GM19025 (cell line): Measurements from ENCODE around the gene MACROD2.

ENCODE experiments used
- ATAC-seq: cut with Tn5 transposase; IDR thresholded peaks from one replicate; pipeline ENCODE4 v1.9.1; 2021; ENCODE audit warnings: mild to moderate bottlenecking, low read depth, moderate library complexity; ENCODE audit not compliant: unreplicated experiment

MACROD2 gene

GRCh38 chr20:16057651-16058050 lies 2062.3 kb downstream of the MACROD2 start:
- ATAC-seq = no peak

DNA sequence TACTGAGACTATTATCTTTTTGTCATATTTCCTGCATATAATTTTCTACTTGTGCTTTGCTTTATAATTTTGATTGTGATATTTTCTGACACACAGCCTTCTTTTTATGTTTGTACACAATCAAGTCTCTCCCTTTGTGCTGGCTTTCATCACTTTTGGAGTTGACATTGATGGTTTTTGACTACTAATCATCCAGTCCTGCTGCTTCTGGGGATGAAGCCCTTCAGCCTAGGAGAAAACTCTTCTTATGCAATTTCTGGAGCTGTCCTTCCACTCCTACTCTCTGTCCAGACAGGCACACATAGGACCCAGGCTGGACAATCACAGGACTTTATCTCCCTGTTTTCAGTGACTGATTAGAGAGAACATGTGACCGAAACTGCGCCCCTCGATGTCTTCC lies 2063.0 kb downstream of the MACROD2 start:
- ATAC-seq = no peak

DNA sequence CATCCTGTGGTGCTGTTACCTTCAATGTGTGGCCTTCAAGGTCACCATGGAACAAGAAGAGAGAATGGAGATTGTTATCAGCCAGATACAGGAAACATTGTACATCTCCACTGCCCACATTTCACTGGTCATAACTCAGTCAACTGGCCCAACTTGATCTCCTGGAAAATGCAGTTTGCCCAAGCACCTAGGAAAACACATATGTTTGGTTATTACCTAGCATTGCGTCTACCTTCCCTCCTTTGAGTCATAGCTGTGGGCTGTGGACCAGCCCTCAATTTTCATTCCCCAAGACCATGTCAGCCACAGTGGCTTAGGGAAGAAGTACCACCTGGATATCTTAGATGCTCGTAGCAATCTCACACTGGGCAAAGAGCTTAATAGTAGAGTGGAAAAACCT lies 2064.5 kb downstream of the MACROD2 start:
- ATAC-seq = no peak

GRCh38 chr20:16061351-16061750 lies 2066.0 kb downstream of the MACROD2 start:
- no peak for ATAC-seq

GRCh38 chr20:16062661-16063581 lies 2067.6 kb downstream of the MACROD2 start:
- ATAC-seq = no peak

DNA sequence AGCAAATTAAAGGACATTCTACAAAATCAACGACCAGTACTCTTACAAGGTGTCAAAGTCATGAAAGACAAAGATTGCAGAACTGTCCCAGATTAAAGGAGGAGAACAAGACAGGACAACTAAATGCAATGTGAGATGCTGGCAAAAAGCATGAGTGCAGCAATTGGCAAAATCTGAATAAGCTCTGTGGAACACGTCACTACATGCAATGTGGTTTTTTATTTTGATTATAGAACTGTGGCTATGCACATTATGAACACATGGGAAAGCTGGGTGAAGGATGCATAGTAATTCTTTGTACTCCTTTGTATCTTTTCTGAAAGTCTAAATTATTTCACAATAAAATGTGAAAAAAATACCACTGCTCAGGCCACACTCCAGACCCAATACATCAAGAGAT lies 2068.6 kb downstream of the MACROD2 start:
- no peak for ATAC-seq

- ATAC-seq = no peak
These were observed 2069.8 kb downstream of the MACROD2 start for GRCh38 chr20:16064989-16065707.

DNA sequence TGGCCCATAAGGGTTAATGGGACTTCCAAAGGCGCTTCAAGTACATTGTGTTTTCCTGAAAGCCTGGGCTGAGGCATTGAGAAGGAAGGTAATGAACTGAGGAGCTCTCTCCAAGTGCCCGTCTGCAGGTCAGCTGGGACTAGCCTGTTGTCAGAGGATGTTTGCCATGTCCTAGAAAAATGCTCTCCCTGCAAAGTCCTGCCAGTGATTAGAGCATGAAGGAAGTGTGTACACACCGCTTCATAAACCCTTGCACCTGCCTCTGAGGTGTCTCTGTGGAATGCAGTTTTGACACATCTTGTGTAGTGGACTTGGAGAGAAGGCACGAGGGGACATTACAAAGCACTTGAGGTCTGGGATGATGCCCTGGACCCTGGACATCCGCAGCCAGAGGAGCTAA lies 2071.3 kb downstream of the MACROD2 start:
- ATAC-seq = no peak

- peak; percentile 93 for ATAC-seq
These were observed 2074.2 kb downstream of the MACROD2 start for GRCh38 chr20:16069389-16070010.

- no peak for ATAC-seq
These were observed 2076.9 kb downstream of the MACROD2 start for GRCh38 chr20:16072220-16072619.

GRCh38 chr20:16078172-16078898 lies 2083.0 kb downstream of the MACROD2 start:
- no peak for ATAC-seq

DNA sequence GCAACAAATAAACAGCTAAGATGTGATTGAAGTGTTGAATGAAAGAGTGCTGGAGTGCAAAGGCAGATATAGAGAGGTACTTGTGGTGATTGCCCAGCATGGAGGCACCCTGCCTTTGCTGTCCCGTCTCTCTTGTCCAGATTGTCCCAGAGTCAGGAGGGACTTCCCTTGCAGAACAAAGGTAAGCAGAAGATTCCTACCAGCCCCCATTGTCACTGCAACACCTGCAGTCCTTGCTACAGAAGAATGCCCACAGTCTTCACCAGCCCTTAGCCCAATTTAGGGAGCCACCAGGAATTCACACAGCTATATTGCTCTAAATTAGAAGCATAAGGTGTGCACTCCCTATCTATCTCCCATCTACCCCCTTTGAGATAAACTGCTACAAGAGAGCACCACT lies 2086.1 kb downstream of the MACROD2 start:
- ATAC-seq = no peak

GRCh38 chr20:16082051-16082550 lies 2086.8 kb downstream of the MACROD2 start:
- ATAC-seq = no peak

DNA sequence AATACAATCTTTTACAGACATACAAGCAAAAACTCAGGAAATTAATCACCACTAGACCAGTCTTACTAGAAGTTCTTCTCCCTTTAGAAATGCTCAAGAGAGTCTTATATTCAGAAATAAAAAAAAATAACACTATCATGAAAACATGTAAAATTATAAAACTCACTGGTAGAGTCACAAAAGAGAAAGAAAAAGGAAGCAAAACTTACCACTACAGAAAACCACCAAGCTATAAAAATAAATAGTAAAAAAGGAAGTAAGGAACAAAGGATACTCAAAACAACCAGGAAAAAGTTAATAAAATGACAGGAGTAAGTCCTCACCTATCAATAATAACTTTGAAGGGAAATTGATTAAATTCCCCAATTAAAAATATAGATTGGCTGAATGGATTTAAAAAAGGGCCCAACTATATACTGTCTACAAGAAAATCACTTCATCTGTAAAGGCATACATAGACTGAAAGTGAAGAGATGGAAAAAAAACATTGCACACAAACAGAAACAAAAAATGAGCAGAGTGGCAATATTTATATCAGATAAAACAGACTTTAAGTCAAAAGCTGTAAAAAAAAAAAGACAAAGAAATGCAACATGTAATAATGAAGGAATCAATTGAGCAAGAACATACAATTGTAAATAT lies 2088.4 kb downstream of the MACROD2 start:
- ATAC-seq = no peak

DNA sequence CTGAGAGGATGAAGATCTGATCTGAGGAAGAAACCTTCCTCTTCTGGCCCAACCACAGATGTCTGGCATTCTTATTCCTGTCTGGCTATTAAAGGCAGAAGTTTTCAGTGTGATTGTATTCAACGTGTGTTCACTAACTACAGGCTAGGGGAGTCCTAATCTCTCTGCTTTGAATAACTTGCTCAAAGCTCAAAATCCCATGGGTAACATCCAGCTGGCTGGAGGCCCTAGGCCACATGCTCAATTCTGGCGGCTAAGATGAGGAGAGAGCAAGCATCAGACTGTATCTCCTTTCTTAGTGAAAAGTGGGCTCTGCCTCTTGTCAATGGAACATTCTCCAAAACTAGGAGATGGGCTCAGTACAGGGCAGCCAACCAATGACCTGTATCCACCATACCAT lies 2099.9 kb downstream of the MACROD2 start:
- ATAC-seq = no peak

- ATAC-seq = no peak
These were observed 2101.5 kb downstream of the MACROD2 start for GRCh38 chr20:16096756-16097326.

- no peak for ATAC-seq
These were observed 2102.5 kb downstream of the MACROD2 start for GRCh38 chr20:16097788-16098187.

DNA sequence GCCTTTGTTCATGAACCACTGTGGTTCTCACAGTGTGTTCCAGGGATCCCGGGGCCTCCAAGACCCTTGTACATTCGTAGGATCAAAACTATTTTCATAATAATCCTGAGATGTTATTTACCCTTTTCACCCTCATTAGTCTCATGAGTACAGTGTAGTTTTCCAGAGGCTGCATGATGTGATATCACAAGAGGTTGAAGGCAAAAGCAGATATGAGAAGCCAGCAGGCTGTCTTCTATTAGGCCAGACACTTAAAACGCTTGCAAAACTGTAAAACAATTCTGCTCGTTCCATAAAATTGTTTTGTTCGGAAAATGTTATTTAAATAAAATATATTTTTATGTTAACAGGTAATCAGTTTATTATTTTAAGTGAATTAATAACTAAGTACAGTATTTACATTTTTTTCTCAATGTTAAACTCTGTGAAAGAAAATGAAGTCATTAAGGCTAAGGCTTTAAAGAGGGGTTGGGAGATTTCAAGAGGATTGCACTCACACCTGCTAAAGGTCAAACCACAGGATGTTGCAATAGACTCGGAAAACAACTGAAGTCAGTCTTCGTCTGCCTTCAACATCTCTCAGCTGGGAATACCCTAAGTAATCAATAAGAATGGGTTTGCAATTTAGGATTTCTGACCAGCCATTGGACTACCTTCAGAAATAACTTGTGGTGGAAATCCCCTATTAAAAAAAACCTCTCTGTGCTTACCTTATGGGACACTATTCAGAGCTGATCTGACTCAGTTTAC lies 2103.7 kb downstream of the MACROD2 start:
- ATAC-seq = no peak

- ATAC-seq = no peak
These were observed 2104.8 kb downstream of the MACROD2 start for GRCh38 chr20:16100111-16100510.
